OCI-LY3 (cell line): ENCODE measurements around the gene HAND1.

Source experiments
- CTCF ChIP-seq: fragments of 200-600, 300-600 bp; sonication (generic); IDR thresholded peaks from 2 replicates; pipeline ENCODE4 v1.5.1; 2014; ENCODE audit warnings: antibody characterized with exemption, low read length, low read depth
- EZH2phosphoT487 ChIP-seq: fragments of 200-600 bp; shearing (Covaris generic); IDR thresholded peaks from 2 replicates; pipeline ENCODE4 v1.6.1; 2018; ENCODE audit warnings: antibody characterized with exemption, mixed run types, low read depth

GRCh38 chr5:154470947-154471870 lies 6.8 kb downstream of the HAND1 start:
- TF ChIP-seq EZH2phosphoT487 = no peak
- no peak for TF ChIP-seq CTCF
